H9 (cell line): ENCODE data around the gene SPRYD4. TPM values are rescaled to one million over a fixed set of nuclear protein-coding genes. Genes with fewer than 3 reads are reported as not detected.

ENCODE experiments used
- DNase-seq: peaks from one replicate; pipeline ENCODE4 v3.0.0-alpha.2; 2017
- H2AFZ ChIP-seq: one replicate; pipeline ENCODE4 v1.6.1; 2013; ENCODE audit warnings: mild to moderate bottlenecking, low read length, control low read depth, moderate library complexity
- H2AK5ac ChIP-seq: 2 replicates; pipeline ENCODE4 v1.6.1; 2013; ENCODE audit warnings: low read length, control low read depth, mixed read lengths; ENCODE audit not compliant: insufficient read length
- H2BK120ac ChIP-seq: one replicate; pipeline ENCODE4 v1.6.1; 2013; ENCODE audit warnings: low read depth, mild to moderate bottlenecking, low read length, control low read depth, inconsistent platforms; ENCODE audit not compliant: poor library complexity, severe bottlenecking
- H2BK12ac ChIP-seq: 2 replicates; pipeline ENCODE4 v1.6.1; 2013; ENCODE audit warnings: low read length, control low read depth, mixed read lengths, low read depth; ENCODE audit not compliant: insufficient read length
- H2BK15ac ChIP-seq: 2 replicates; pipeline ENCODE4 v1.6.1; 2013; ENCODE audit warnings: low read depth, low read length, control low read depth
- H2BK20ac ChIP-seq: one replicate; pipeline ENCODE4 v1.6.1; 2013; ENCODE audit warnings: low read depth, mild to moderate bottlenecking, low read length, control low read depth, inconsistent platforms; ENCODE audit not compliant: poor library complexity, severe bottlenecking
- H2BK5ac ChIP-seq: 2 replicates; pipeline ENCODE4 v1.6.1; 2013; ENCODE audit warnings: low read length, control low read depth, mixed read lengths; ENCODE audit not compliant: insufficient read length
- H3K14ac ChIP-seq: 2 replicates; pipeline ENCODE4 v1.6.1; 2013; ENCODE audit warnings: low read length, control low read depth; ENCODE audit not compliant: insufficient read depth
- H3K18ac ChIP-seq: 2 replicates; pipeline ENCODE4 v1.6.1; 2013; ENCODE audit warnings: low read depth, mild to moderate bottlenecking, mixed read lengths, low read length, control low read depth; ENCODE audit not compliant: insufficient read length
- H3K23ac ChIP-seq: 2 replicates; pipeline ENCODE4 v1.6.1; 2013; ENCODE audit warnings: low read length, control low read depth, mixed read lengths, low read depth; ENCODE audit not compliant: insufficient read length
- H3K23me2 ChIP-seq: 2 replicates; pipeline ENCODE4 v1.6.1; 2013; ENCODE audit warnings: low read depth, mild to moderate bottlenecking, mixed read lengths, low read length, control low read depth; ENCODE audit not compliant: insufficient read length, poor library complexity, severe bottlenecking
- H3K27ac ChIP-seq: 2 replicates; pipeline ENCODE4 v1.5.1; 2013; ENCODE audit warnings: low read length, control low read depth, mixed read lengths, low read depth; ENCODE audit not compliant: insufficient read length
- H3K27me3 ChIP-seq: 2 replicates; pipeline ENCODE4 v1.6.1; 2013; ENCODE audit warnings: low read length, control low read depth, inconsistent platforms; ENCODE audit not compliant: insufficient read depth
- H3K4ac ChIP-seq: 2 replicates; pipeline ENCODE4 v1.6.1; 2013; ENCODE audit warnings: low read depth, mild to moderate bottlenecking, control low read depth, inconsistent platforms, low read length, moderate library complexity
- H3K4me1 ChIP-seq: 2 replicates; pipeline ENCODE4 v1.6.1; 2013; ENCODE audit warnings: low read length, control low read depth, inconsistent platforms; ENCODE audit not compliant: insufficient read depth
- H3K4me2 ChIP-seq: 2 replicates; pipeline ENCODE4 v1.6.1; 2013; ENCODE audit warnings: low read length, control low read depth, mixed read lengths; ENCODE audit not compliant: insufficient read length, insufficient read depth
- H3K56ac ChIP-seq: 2 replicates; pipeline ENCODE4 v1.6.1; 2013; ENCODE audit warnings: low read depth, mild to moderate bottlenecking, mixed read lengths, low read length, control low read depth; ENCODE audit not compliant: insufficient read length
- H3K79me1 ChIP-seq: 2 replicates; pipeline ENCODE4 v1.6.1; 2013; ENCODE audit warnings: low read depth, mild to moderate bottlenecking, moderate library complexity, low read length, control low read depth, inconsistent platforms; ENCODE audit not compliant: insufficient read depth, poor library complexity, severe bottlenecking
- H3K79me2 ChIP-seq: 2 replicates; pipeline ENCODE4 v1.6.1; 2013; ENCODE audit warnings: low read length, control low read depth, inconsistent platforms; ENCODE audit not compliant: insufficient read depth
- H3K9ac ChIP-seq: 2 replicates; pipeline ENCODE4 v1.6.1; 2013; ENCODE audit warnings: low read length, control low read depth, mixed read lengths; ENCODE audit not compliant: insufficient read length; ENCODE audit errors: extremely low read depth
- H3K9me3 ChIP-seq: one replicate; pipeline ENCODE4 v1.6.1; 2013; ENCODE audit warnings: low read depth, low read length, inconsistent platforms; ENCODE audit not compliant: control insufficient read depth
- H3T11ph ChIP-seq: one replicate; pipeline ENCODE4 v1.6.1; 2013; ENCODE audit warnings: mild to moderate bottlenecking, low read length, control low read depth, inconsistent platforms
- H4K20me1 ChIP-seq: one replicate; pipeline ENCODE4 v1.6.1; 2013; ENCODE audit not compliant: control insufficient read depth, insufficient read length, insufficient read depth
- H4K5ac ChIP-seq: 2 replicates; pipeline ENCODE4 v1.6.1; 2013; ENCODE audit warnings: low read depth, mild to moderate bottlenecking, mixed read lengths, low read length, control low read depth; ENCODE audit not compliant: insufficient read length
- H4K8ac ChIP-seq: replicated peaks from 2 replicates; pipeline ENCODE4 v1.6.1; 2013; ENCODE audit warnings: low read length, control low read depth, mixed read lengths, low read depth; ENCODE audit not compliant: insufficient read length
- H4K91ac ChIP-seq: 2 replicates; pipeline ENCODE4 v1.6.1; 2013; ENCODE audit warnings: low read depth, mild to moderate bottlenecking, moderate library complexity, mixed read lengths, low read length, control low read depth; ENCODE audit not compliant: insufficient read length
- H3K27ac Mint-ChIP-seq, 3 experiments: 2 replicates in 2 of 3; 3 replicates in 1 of 3; pipeline ENCODE4 v1.8.0; 2020 to 2021; ENCODE audit warnings: mixed read lengths in 3 of 3, mild to moderate bottlenecking in 1 of 3, moderate library complexity in 1 of 3
- H3K27me3 Mint-ChIP-seq: 2 replicates; pipeline ENCODE4 v1.8.0; 2021; ENCODE audit warnings: low read depth, mild to moderate bottlenecking, moderate library complexity, mixed read lengths
- H3K36me3 Mint-ChIP-seq, 3 experiments: 2 replicates in 2 of 3; 3 replicates in 1 of 3; pipeline ENCODE4 v1.8.0; 2020 to 2021; ENCODE audit warnings: low read depth in 3 of 3, mixed read lengths in 3 of 3; ENCODE audit not compliant: insufficient read depth in 1 of 3
- H3K4me1 Mint-ChIP-seq, 2 experiments: 2 replicates each; pipeline ENCODE4 v1.8.0; 2020; ENCODE audit warnings: mixed read lengths in 2 of 2
- H3K4me3 Mint-ChIP-seq, 2 experiments: 2 replicates in 1 of 2; 3 replicates in 1 of 2; pipeline ENCODE4 v1.8.0; 2020 to 2021; ENCODE audit warnings: mild to moderate bottlenecking in 2 of 2, mixed read lengths in 2 of 2, moderate library complexity in 1 of 2
- H3K9me3 Mint-ChIP-seq, 2 experiments: 2 replicates in 1 of 2; 3 replicates in 1 of 2; pipeline ENCODE4 v1.8.0; 2020; ENCODE audit warnings: mild to moderate bottlenecking in 2 of 2, mixed read lengths in 2 of 2, moderate library complexity in 1 of 2
- WGBS: extraction: QIAGEN DNeasy Blood & Tissue Kit; methylation state at CpG from one replicate; pipeline ENCODE4 v1.1.7; 2013; ENCODE audit warnings: missing lambda C conversion rate, low lambda C conversion rate, mixed read lengths; ENCODE audit not compliant: insufficient read length; ENCODE audit errors: extremely low coverage; 5-methylcytosine and 5-hydroxymethylcytosine counted together
- total RNA-seq: library from RNA; stranded (reverse); gene quantifications from 2 replicates; pipeline ENCODE4 v1.2.1, GENCODE V29; 2021
- TF ChIP-seq, protein P1 (sequence below): fragments of 200-600 bp; sonication (generic); conservative IDR thresholded peaks from 3 replicates; pipeline ENCODE4 v1.8.0; 2021; ENCODE audit warnings: antibody characterized with exemption, mild to moderate bottlenecking

SPRYD4 gene
- total RNA-seq, 1 experiment from 2014 or later = 4.9 TPM

DNA sequence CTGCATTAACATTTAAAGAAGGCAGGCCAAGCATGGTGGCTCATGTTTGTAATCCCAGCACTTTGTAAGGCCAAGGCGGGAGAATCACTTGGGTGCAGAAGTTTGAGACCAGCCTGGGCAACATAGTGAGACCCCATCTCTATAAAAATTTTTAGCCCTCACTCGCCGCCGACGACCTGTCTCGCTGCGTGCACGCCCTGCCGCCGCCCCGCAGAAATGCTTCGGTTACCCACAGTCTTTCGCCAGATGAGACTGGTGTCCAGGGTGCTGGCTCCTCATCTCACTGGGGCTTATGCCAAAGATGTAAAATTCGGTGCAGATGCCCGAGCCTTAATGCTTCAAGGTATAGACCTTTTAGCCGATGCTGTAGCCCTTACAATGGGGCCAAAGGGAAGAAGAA is 42.4 kb downstream of the SPRYD4 start:
- DNase-seq = no peak
- no peak overlapping the region for H2BK20ac ChIP-seq
- no peak overlapping the region for H2AK5ac ChIP-seq
- no peak overlapping the region for H2BK120ac ChIP-seq
- H4K91ac ChIP-seq = no peak overlapping the region
- H3K79me2 ChIP-seq = no peaks in the 10 kb centered on the region
- H3T11ph ChIP-seq = no peak overlapping the region
- Mint-ChIP-seq H3K27ac (no peak overlapping the region; a peak in 1 of 7 replicates), H3K4me1 (no peaks in the 10 kb centered on the region), H3K27me3 (peaks cover 14% of the 10 kb centered on the region; the same call in 1 of the 2 replicates), H3K9me3 (no peaks in the 10 kb centered on the region), H3K36me3 (no peaks in the 10 kb centered on the region), H3K4me3 (no peak overlapping the region)
- H3K23ac ChIP-seq = no peak overlapping the region
- H2AFZ ChIP-seq = no peak overlapping the region
- no peak overlapping the region for H3K4ac ChIP-seq
- TF ChIP-seq, protein P1, sequence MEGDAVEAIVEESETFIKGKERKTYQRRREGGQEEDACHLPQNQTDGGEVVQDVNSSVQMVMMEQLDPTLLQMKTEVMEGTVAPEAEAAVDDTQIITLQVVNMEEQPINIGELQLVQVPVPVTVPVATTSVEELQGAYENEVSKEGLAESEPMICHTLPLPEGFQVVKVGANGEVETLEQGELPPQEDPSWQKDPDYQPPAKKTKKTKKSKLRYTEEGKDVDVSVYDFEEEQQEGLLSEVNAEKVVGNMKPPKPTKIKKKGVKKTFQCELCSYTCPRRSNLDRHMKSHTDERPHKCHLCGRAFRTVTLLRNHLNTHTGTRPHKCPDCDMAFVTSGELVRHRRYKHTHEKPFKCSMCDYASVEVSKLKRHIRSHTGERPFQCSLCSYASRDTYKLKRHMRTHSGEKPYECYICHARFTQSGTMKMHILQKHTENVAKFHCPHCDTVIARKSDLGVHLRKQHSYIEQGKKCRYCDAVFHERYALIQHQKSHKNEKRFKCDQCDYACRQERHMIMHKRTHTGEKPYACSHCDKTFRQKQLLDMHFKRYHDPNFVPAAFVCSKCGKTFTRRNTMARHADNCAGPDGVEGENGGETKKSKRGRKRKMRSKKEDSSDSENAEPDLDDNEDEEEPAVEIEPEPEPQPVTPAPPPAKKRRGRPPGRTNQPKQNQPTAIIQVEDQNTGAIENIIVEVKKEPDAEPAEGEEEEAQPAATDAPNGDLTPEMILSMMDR = no peak
- H3K14ac ChIP-seq = no peak overlapping the region
- no peak overlapping the region for H3K18ac ChIP-seq
- H4K5ac ChIP-seq = no peak overlapping the region
- no peak overlapping the region for H3K56ac ChIP-seq
- H3K27ac ChIP-seq = no peak overlapping the region
- no peak overlapping the region for H2BK12ac ChIP-seq
- no CpG with 5 or more reads among the region's 16 CpGs for WGBS
- no peaks in the 10 kb centered on the region for H3K23me2 ChIP-seq
- no peaks in the 10 kb centered on the region for H3K9me3 ChIP-seq
- no peaks in the 10 kb centered on the region for H3K4me1 ChIP-seq
- no peaks in the 10 kb centered on the region for H3K79me1 ChIP-seq
- no peak overlapping the region for H3K9ac ChIP-seq
- H2BK15ac ChIP-seq = no peak overlapping the region
- H4K20me1 ChIP-seq = no peaks in the 10 kb centered on the region
- no peaks in the 10 kb centered on the region for H3K27me3 ChIP-seq
- H2BK5ac ChIP-seq = no peak overlapping the region
- H4K8ac ChIP-seq = no peak overlapping the region
- H3K4me2 ChIP-seq = no peak overlapping the region
